NCI-H2227 treated with DMSO at 0.1 percent for 48 hours (cell line): ENCODE results near the gene NUCB2.
"Not testable (repeated sequence)": the region's sequence is repeated elsewhere in the genome, so short reads cannot be mapped to it uniquely, and the experiment has no call there.

Experiments
- DNase-seq: peaks from one replicate; lab custom pipeline; 2025; lab: John Stamatoyannopoulos, UW

Gene NUCB2

DNA sequence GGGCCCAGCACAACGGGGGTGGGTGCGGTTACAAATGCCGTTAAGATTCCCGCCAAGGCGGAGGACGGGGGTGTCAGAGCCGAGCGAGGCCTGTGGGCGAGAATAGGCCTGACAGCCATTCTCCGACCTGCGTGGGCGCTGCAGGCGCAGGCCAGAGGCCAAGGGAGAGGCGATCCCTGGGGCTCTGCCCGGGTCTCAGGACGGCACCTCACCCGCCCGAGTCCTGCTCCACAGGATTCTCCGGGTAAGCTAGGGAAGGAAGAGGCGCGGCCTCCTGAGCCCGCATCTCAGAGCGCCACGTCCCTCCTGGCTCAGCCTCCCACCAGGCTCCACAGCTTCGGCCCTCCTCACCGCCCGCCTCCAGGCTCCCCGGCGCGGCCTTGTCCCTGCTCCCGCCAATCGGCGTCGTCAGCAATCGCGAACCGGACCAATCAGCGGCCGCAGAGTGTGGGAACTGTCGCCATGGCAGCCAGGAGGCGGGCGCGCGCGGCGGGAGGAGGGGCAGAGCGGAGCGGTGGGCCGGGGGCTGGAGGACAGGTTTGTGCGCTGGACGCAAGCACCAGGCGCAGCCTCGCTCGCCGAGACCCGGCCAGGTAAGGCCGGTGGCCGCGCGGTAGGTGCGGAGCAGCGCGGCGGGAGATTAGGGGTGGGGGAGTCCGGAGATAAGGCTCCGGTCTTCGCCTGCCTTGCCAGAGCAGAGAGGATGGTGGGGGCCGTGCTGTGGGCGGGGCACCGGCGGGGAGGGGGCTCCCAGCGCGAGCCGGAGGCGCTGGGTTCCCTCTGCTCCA is at the start of gene NUCB2:
NUCB2 (plus strand) TSS at position 504 of the 788 bp plus-strand sequence. CDS start 18,585 bp downstream, outside the sequence.
- DNase-seq = peak; percentile 97

DNA sequence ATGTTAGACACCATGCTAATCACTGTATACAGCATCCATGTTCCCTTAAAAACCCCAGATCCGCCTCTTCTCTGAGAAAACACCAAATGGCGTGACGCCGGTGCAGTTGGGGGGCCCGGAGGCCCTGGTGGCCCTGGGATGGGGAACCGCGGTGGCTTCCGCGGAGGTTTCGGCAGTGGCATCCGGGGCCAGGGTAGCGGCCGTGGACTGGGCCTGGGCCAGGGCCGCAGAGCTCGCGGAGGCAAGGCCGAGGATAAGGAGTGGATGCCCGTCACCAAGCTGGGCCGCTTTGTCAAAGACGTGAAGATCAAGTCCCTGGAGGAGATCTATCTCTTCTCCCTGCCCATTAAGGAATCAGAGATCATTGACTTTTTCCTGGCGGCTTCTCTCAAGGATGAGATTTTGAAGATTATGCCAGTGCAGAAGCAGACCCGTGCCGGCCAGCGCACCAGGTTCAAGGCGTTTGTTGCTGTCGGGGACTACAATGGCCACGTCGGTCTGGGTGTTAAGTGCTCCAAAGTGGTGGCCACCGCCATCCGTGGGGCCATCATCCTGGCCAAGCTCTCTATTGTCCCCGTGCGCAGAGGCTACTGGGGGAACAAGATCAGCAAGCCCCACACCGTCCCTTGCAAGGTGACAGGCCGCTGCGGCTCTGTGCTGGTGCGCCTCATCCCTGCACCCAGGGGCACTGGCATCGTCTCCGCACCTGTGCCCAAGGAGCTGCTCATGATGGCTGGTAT is 48.2 kb upstream of the NUCB2 start:
- DNase-seq = not testable (repeated sequence)

DNA sequence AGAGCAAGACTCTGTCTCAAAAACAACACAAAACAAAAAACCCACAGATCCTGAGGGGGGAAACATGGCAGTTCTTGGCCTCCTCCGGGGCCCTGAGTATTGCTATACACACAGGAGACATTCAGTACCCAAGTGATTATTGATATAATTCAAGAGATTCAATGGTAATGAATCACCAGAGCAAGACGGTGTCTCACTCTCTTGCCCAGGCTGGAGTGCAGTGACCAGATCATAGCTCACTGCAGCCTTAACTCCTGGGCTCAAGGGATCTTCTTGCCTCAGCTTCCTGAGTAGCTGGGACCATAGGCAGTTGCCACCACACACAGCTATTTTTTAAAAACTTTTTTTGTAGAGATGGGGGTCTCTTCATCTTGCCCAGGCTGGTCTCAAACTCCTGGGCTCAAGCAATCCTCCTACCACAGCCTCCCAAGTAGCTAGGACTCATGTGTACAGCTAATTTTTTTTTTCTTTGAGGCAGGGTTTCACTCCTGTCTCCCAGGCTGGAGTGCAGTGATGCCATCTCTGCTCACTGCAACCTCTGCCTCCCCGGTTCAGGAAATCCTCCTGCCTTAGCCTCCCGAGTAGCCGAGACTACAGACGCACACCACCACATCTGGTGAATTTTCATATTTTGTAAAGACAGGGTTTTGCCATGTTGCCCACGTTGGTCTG is 46.9 kb upstream of the NUCB2 start:
- DNase-seq = no peak

DNA sequence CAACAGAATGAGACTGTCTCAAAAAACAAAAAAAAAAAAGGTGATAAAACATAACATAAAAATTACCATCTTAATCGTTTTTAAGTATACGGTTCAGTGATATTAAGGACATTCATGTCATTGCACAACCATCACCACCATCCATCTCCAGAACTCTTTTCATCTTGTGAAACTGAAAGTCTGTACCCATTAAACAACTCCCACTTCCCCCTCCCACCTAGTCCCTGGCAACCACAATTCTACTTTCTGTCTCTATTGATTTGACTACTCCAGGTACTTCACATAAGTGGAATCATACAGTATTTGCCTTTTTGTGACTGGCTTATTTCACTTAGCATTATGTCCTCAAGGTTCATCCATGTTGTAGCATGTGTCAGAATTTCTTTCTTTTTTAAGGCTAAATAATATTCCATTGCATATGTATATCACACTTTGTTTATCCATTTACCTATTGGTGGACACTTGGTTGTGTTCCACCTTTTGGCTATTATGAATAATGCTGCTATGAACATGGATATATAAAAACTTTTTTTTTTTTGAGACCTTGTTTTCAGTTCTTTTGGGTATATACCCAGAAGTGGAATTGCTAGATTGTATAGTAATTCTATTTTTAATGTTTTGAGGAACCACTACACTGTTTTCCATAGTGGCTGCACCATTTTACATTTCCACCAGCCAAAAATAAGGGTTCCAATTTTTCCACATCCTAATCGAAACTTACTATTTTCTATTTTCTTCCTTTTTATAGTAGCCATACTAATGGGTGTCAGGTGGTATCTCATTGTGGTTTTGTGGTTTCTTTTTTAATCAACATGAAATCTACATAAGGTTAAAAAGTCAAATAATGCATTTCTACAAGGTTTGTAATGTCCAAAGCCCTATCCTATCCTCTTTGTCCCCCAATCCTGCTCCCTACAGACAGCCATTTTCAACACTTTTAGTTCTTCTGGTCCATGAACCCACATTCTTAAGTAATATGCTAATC is 45.4 kb upstream of the NUCB2 start:
- DNase-seq = no peak

DNA sequence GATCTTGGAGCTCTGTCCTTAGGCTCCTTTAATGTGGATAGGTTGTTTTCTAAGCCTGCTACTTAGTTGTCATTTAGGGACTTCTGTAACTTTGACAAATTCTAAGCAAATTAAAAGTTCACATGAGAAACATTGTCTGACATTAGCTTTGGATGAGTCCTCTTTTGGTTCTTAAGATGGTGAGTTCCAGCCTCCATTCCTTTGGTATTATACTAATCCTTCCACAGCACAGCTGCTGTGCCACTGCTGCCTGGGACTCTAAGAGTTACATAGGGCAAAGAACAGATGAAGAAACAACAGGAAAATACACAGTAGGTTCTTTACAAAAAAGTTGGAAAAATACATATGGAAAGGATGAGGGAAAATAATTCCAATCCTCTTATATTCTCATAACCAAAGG is 43.4 kb upstream of the NUCB2 start:
- no peak for DNase-seq

DNA sequence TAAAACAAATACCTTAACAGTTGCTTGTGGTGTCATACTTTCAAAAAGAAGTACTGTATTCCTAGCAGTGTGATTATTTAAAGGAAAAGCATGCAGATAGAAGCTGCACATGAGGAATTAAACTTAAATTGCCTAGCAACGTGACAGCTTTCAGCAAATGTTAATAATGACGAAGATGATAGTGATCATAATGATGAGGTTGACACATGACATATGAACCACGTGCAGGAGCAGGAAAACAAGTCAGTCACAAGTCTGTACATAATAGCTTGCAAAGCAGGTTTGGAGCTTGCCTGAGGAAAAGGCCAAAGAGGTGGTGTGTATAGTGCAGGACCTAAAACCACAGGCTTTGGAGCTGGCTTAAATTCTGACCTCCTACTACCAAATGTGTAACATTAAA is 38.2 kb upstream of the NUCB2 start:
- DNase-seq = no peak

DNA sequence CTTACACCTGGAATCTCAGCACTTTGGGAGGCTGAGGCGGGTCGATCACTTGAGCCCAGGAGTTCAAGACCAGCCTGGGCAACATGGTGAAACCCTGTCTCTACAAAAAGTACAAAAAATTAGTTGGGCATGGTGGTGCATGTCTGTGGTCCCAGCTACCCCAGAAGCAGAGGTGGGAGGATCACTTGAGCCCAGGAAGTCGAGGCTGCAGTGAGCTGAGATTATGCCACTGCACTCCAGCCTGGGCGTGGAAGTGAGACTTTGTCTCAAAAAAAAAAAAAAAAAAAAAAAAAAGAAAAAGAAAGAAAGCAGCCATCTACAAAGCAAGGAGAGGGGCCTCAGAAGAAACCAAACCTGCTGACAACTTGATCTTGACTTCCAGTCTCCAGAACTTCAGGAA is 36.6 kb upstream of the NUCB2 start:
- DNase-seq = not testable (repeated sequence)

DNA sequence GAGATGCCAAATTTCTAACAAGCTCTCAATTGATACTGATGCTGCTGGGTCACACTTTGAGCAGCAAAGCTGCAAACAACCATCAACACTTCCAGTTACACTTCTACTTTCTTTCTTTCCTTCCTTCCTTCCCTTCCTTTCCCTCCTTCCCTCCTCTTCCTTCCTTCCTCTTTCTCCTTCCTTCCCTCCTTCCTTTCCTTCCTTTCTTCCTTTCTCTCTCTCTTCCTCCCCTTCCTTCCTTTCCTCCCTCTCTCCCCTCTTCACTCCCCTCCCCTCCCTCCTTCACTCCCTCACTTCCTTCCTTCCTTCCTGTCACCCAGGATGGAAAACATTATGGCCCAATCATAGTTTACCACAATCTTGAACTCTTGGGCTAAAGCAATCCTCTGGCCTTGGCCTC is 35.8 kb upstream of the NUCB2 start:
- DNase-seq = no peak

DNA sequence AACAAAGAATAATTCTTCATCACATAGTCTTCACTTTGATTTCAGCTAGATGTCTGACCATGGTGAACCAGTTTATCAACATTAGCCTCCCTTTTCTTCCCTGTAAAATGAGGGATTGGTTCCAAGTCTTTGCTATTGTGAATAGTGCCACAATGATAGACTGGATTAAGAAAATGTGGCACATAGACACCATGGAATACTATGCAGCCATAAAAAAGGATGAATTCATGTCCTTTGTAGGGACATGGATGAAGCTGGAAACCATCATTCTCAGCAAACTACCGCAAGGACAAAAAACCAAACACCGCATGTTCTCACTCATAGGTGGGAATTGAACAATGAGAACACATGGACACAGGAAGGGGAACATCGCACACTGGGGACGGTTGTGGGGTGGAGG is 33.6 kb upstream of the NUCB2 start:
- not testable (repeated sequence) for DNase-seq

DNA sequence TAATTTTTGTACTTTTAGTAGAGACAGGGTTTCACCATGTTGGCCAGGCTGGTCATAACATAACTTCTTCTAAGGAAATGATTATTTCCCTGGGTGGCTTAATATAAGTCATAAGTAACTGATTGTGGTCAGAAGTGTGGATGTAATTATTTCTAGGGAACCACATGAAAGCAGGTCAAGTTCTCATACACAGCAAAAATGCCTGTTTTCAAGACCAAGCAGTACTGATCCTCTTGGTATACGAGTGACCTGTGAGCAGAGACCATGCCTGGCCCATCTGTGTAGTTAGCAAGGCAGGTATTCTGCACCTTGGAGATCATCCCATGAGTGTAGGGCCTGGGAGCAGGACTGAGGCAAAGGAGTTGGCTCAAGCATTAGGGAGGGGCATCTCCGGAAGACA is 32.5 kb upstream of the NUCB2 start:
- no peak for DNase-seq

DNA sequence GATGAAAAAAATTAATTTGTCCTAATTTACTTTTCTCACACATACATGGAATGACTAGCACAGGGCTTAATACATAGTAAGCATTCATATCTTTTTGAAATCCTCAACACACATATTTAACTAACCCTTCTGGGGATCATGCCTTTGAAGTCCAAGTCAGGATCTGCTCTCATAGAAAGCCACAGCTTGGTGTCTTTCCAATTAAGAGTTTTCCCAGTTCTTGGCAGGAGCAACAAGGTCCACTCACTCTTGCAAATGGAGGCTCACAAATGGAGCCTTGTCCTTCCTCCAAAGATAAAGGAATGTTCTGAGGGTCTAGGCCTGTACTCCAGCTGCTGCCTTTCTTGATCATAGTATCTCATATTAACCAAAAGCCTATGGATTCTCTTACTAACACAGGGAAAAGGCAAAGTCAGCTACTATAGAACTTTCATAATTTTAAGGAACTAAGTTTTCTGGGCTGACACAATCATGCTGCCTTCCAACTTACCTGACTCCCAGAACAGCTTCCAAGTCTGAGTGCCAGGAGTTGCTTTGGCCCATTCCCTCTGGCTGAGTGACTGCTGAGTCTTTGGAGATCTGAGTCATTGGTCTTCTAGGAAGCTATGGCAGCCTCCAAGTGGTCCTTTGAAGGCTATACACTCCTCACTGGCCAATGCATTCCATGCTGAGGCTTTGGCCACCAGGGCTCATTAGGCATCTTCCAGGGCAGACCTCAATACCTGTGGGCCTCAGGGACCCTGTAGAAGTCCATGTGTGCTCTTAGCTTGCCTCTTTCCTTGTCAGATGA is 25.8 kb upstream of the NUCB2 start:
- no peak for DNase-seq

DNA sequence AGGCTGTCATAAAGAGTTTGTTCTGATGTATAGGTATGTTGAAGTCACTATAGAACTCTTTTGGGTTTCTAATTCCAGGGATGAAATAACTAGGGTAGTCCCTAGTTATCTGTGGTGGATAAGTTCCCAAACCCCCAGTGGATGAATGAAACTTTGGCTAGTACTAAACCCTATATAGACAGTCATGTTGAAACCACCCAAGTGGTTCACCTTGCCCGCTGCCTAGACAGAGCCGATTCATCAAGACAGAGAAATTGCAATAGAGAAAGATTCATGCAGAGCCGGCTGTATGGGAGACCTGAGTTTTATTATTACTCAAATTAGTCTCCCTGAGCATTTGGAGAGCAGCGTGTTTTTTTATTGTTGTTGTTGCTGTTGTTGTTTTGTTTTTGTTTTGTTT is 23.8 kb upstream of the NUCB2 start:
- DNase-seq = no peak

DNA sequence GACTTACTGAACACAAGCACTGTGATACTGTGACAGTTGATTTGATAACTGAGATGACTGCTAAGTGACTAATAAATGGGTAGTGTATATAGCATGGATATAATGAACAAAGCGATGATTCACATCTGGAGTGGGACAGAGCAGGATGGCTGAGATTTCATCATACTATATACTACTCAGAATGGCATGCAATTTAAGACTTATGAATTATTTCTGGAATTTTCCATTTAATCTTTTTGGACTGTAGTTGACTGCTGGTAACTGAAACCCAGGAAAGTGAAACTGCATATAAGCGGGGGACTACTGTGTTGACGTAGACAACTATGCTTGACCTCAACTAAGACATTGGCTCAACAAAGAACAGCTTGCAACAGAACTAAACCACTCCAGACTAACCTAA is 20.0 kb upstream of the NUCB2 start:
- DNase-seq = no peak

DNA sequence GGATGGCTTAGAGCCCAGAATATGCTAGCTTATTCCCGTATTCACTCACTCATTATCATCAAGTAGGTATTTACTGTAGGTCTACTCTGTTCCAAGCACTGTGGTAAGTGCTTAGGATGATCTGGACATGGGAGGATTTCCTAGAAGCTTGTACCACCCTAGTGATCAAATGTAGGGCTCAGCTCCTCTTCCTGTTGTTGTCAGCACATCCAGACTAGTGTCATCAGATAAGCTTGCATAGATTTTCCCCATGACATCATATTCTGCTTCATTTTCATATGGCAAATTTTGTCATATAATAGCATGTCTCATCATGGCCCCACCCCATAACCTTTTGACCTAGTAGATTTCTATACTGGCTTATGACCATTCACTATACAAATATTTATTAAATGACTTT is 19.3 kb upstream of the NUCB2 start:
- no peak for DNase-seq

DNA sequence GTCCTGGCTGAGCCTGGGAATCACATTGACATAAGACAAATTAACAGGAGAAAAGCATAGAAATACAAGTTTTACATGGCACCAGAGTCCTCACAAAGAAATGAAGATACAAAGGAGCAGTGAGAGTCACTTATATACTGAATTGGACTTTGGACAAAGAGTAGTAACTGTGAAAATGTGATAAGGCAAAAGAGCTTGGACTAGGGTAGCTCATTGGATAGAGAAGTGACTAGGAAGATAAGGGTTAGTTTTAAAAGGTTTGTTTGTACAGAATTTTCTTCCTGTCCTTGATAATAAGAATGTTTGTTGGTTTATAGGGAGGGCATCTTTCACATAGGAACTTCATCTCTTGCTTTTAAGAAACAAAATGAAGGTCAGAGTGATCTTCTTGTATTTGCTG is 17.9 kb upstream of the NUCB2 start:
- no peak for DNase-seq

DNA sequence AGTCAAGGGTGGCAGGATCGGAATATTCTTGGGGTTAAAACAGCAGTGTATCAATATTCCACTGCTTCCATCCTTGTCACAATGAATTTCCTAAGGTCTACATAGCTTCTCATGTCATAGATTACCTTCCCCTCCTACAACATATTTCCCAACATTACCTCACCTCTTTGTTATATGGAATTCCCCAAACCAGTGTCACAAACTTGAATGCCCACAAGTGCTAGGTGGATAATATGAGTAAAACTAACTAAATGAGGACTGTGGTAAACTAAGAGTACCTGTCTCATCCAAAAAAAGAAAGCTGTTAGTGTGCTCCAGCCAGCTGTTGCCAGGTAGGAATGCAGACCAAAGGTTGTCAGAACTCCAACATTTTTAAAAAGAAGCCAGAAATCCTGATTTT is 17.0 kb upstream of the NUCB2 start:
- DNase-seq = no peak

DNA sequence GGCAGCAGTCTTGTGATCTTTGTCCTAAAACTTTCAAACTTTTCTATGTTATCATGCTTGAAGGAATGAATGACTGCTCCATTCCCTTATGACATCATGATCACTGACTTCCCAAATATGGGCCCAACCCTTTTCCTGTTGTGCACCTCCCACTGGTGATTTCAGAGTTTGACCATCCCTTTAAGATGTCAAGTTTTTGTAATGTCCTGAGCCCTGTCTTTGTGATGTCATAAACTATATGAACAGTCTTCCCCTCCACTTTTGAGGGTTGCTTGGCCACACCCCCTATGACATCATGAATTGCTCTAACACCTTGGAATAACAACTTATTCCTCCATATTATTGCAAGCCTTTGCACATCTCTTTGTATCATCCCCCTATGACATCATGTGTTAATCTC is 16.5 kb upstream of the NUCB2 start:
- DNase-seq = no peak

DNA sequence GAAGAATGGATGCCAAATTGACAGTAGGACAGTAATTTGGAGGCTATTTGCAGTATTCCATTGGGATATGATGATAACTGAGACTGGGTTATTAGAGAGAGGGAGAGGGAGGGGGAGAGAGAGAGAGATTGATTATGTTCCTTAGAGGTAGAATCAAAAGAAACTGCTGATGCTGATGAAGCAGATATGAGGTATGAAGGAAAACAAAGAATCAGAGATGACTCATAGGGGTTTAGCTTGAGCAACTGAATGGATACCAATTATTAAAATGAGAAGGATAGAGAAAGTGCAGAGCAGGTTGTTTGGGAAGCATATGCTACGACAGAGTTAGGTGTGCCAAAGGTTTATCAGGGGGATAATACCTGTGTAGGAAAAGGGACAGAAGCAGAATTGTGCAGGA is 12.8 kb upstream of the NUCB2 start:
- DNase-seq = no peak

DNA sequence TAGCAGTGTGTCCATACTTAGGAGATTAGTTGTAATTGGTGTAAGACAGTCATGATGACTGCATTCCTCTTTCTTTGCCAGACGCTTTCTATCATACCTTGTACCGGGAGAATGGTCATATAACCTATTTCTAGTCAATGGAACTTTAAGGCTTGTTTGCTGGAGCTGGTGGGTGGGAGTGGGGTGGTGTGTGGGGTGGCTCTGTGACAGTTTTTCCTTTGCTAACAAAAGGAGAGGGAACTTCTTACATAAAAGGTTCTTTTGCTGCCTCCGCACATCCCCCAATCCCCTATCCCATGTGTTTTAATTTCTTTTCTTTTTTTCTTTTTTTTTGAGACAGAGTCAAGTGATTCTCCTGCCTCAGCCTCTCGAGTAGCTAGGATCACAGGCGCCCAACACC is 9.8 kb upstream of the NUCB2 start:
- no peak for DNase-seq

DNA sequence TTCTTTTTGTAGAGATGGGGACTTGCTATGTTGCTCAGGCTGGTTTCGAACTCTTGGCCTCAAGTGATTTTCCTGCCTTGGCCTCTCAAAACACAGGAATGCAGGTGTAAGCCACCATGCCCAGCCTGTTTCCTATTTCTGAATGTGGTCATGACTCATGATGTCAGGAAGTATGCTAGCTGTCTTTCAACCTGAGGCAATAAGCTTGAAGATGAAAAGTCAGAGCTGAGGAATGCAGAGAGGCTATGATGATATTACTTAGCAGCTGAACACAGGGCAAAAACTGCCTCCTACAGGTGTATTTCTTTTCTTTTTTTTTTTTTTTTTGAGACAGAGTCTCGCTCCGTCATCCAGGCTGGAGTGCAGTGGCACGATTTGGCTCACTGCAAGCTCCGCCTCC is 9.0 kb upstream of the NUCB2 start:
- no peak for DNase-seq

DNA sequence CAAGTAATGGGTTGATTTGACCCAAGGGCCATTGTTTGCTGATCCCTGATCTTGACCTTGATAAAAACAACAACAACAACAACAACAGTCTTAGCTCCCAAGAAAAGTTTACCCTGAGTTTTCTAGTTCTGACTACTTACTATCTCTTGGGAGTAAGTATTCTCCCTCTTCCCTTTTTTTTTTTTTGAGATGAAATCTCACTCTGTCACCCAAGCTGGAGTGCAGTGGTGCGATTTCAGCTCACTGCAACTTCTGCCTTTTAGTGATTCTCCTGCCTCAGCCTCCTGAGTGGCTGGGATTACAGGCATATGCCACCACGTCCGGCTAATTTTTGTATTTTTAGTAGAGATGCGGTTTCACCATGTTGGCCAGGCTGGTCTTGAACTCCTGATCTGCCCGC is 8.0 kb upstream of the NUCB2 start:
- DNase-seq = not testable (repeated sequence)
